ENCODE measurements around the gene POFUT2.

POFUT2 gene

DNA sequence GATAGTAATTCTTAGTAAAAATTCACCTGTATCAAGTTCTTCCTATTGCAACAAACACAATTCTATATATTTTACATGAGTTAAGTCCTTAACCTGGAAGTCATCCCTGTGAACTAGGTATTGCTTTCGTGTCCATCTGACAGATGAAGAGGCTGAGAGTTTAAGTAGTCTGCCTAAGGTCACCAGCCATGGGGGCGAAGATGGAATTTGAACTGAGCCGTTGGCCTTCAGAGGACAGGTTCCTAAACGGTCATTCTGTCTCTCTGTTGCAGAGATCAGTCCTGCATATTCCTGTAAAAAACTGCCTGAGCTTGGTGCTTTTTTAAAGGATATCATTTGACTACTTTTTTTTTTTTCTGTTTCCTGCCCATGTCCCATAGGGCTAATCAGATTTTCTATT is 10.2 kb upstream of the POFUT2 start:
- no peak for DNase-seq (ENCODE audit: low read depth in 1 of 2, low spot score in 1 of 2)

GRCh38 chr21:45297329-45297728 is 9.6 kb upstream of the POFUT2 start:
- DNase-seq (ENCODE audit: low read depth in 1 of 2, low spot score in 1 of 2) = no peak
- Histone ChIP-seq H3K27ac (replicated peaks) (no peak overlapping the region), H3K4me3 (replicated peaks; ENCODE audit: insufficient read depth, low read length) (no peak overlapping the region), H3K27me3 (ENCODE audit: insufficient read depth, poor library complexity, severe bottlenecking) (no peaks in the 10 kb centered on the region)
- no peak for TF ChIP-seq SPI1 (IDR thresholded peaks at IDR 0.05; ENCODE audit: borderline replicate concordance, low read depth)
- no peak for TF ChIP-seq REST (IDR thresholded peaks at IDR 0.05; ENCODE audit: insufficient replicate concordance, low read depth)
- no peak for TF ChIP-seq GABPA (IDR thresholded peaks at IDR 0.05; ENCODE audit: low read depth)
- TF ChIP-seq POLR2AphosphoS5 (IDR thresholded peaks at IDR 0.05; ENCODE audit: low read depth) = no peak
- TF ChIP-seq, protein P1, sequence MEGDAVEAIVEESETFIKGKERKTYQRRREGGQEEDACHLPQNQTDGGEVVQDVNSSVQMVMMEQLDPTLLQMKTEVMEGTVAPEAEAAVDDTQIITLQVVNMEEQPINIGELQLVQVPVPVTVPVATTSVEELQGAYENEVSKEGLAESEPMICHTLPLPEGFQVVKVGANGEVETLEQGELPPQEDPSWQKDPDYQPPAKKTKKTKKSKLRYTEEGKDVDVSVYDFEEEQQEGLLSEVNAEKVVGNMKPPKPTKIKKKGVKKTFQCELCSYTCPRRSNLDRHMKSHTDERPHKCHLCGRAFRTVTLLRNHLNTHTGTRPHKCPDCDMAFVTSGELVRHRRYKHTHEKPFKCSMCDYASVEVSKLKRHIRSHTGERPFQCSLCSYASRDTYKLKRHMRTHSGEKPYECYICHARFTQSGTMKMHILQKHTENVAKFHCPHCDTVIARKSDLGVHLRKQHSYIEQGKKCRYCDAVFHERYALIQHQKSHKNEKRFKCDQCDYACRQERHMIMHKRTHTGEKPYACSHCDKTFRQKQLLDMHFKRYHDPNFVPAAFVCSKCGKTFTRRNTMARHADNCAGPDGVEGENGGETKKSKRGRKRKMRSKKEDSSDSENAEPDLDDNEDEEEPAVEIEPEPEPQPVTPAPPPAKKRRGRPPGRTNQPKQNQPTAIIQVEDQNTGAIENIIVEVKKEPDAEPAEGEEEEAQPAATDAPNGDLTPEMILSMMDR (IDR thresholded peaks at IDR 0.05; ENCODE audit: insufficient read depth, low read length) = no peak

More for the DNA sequence above, 10.2 kb upstream of the POFUT2 start:
- Histone ChIP-seq H3K27me3 (ENCODE audit: insufficient read depth, poor library complexity, severe bottlenecking) (no peaks in the 10 kb centered on the region), H3K27ac (replicated peaks) (no peak overlapping the region), H3K4me3 (replicated peaks; ENCODE audit: insufficient read depth, low read length) (no peak overlapping the region)
- TF ChIP-seq GABPA (IDR thresholded peaks at IDR 0.05; ENCODE audit: low read depth) (no peak), POLR2AphosphoS5 (IDR thresholded peaks at IDR 0.05; ENCODE audit: low read depth) (no peak), SPI1 (IDR thresholded peaks at IDR 0.05; ENCODE audit: borderline replicate concordance, low read depth) (no peak), REST (IDR thresholded peaks at IDR 0.05; ENCODE audit: insufficient replicate concordance, low read depth) (no peak)
- TF ChIP-seq, protein P1 (IDR thresholded peaks at IDR 0.05; ENCODE audit: insufficient read depth, low read length) = no peak

DNA sequence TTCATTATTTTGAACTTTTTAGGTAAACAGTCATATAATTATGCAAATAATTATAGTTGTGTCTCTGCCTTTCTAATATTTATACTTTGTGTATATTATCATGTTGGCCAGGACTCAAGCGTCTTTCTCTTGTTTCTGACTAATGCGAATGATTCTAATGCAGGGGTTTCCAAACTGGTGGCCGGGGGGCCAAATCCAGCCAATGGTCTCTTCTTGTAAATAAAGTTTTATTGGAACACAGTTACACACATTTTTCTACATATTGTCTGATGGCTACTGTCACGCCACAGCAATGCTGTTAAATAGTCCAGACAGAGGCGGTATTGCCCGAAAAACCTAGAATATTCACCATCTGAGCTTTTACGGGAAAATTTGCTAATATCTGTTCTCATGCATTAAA is 8.9 kb upstream of the POFUT2 start:
- H3K27me3 ChIP-seq (ENCODE audit: insufficient read depth, poor library complexity, severe bottlenecking) = no peaks in the 10 kb centered on the region
- TF ChIP-seq POLR2AphosphoS5 (IDR thresholded peaks at IDR 0.05; ENCODE audit: low read depth) (no peak), GABPA (IDR thresholded peaks at IDR 0.05; ENCODE audit: low read depth) (no peak), SPI1 (IDR thresholded peaks at IDR 0.05; ENCODE audit: borderline replicate concordance, low read depth) (no peak), REST (IDR thresholded peaks at IDR 0.05; ENCODE audit: insufficient replicate concordance, low read depth) (no peak)
- TF ChIP-seq, protein P1 (IDR thresholded peaks at IDR 0.05; ENCODE audit: insufficient read depth, low read length) = no peak

More for the DNA sequence above, 8.9 kb upstream of the POFUT2 start:
- Histone ChIP-seq H3K27ac (replicated peaks) (no peak overlapping the region), H3K4me3 (replicated peaks; ENCODE audit: insufficient read depth, low read length) (no peak overlapping the region)
- no peak for DNase-seq (ENCODE audit: low read depth in 1 of 2, low spot score in 1 of 2)
